Neural crest cell (in vitro differentiated cells): ENCODE measurements around the gene ZFR2. TPM values are rescaled to one million over a fixed set of nuclear protein-coding genes. Genes with fewer than 3 reads are reported as not detected.

Experiments used
- DNase-seq: peaks from one replicate; pipeline ENCODE4 v3.0.0; 2021; ENCODE audit warnings: low read depth, mixed read lengths, low spot score
- H3K27ac Mint-ChIP-seq: one replicate; pipeline ENCODE4 v1.8.0; 2021; ENCODE audit warnings: mild to moderate bottlenecking, mixed read lengths; ENCODE audit not compliant: unreplicated experiment
- H3K27me3 Mint-ChIP-seq: 2 replicates; pipeline ENCODE4 v1.8.0; 2021; ENCODE audit warnings: low read depth, mild to moderate bottlenecking, mixed read lengths
- H3K36me3 Mint-ChIP-seq: 2 replicates; pipeline ENCODE4 v1.8.0; 2021; ENCODE audit warnings: low read depth, mild to moderate bottlenecking, mixed read lengths
- H3K4me1 Mint-ChIP-seq: 2 replicates; pipeline ENCODE4 v1.8.0; 2021; ENCODE audit warnings: mixed read lengths
- H3K4me3 Mint-ChIP-seq: one replicate; pipeline ENCODE4 v1.8.0; 2021; ENCODE audit warnings: mild to moderate bottlenecking, mixed read lengths
- H3K9me3 Mint-ChIP-seq: 2 replicates; pipeline ENCODE4 v1.8.0; 2021; ENCODE audit warnings: mixed read lengths
- CTCF ChIP-seq: fragments of 200-600 bp; sonication (generic); conservative IDR thresholded peaks from 2 replicates; pipeline ENCODE4 v1.5.0; 2021; ENCODE audit warnings: antibody characterized with exemption, mild to moderate bottlenecking
- total RNA-seq: library from RNA; stranded (reverse); gene quantifications from 2 replicates; pipeline ENCODE4 v1.2.1, GENCODE V29; 2021

Gene ZFR2
- total RNA-seq, 1 donor from 2014 or later = 4.2 TPM

GRCh38 chr19:3830621-3831589 is 37.9 kb downstream of the ZFR2 start:
- Mint-ChIP-seq H3K27ac (no peak overlapping the region), H3K36me3 (no peaks in the 10 kb centered on the region), H3K4me1 (peaks cover 3% of the 10 kb centered on the region), H3K4me3 (no peak overlapping the region), H3K27me3 (no peaks in the 10 kb centered on the region), H3K9me3 (no peaks in the 10 kb centered on the region)
- TF ChIP-seq CTCF = no peak
- DNase-seq = no peak

GRCh38 chr19:3827306-3827705 is 41.5 kb downstream of the ZFR2 start:
- DNase-seq = no peak
- Mint-ChIP-seq H3K27ac (no peak overlapping the region), H3K4me3 (no peak overlapping the region), H3K27me3 (no peaks in the 10 kb centered on the region), H3K36me3 (no peaks in the 10 kb centered on the region), H3K9me3 (no peaks in the 10 kb centered on the region), H3K4me1 (no peaks in the 10 kb centered on the region)
- TF ChIP-seq CTCF = no peak

- H3K4me3 Mint-ChIP-seq = no peak overlapping the region
- H3K36me3 Mint-ChIP-seq = no peaks in the 10 kb centered on the region
Observed at GRCh38 chr19:3826163-3826562, 42.7 kb downstream of the ZFR2 start.

GRCh38 chr19:3825286-3825956 is 43.4 kb downstream of the ZFR2 start:
- no peak for DNase-seq
- Mint-ChIP-seq H3K27me3 (no peaks in the 10 kb centered on the region), H3K36me3 (no peaks in the 10 kb centered on the region), H3K4me3 (no peak overlapping the region), H3K4me1 (no peaks in the 10 kb centered on the region), H3K9me3 (no peaks in the 10 kb centered on the region), H3K27ac (no peak overlapping the region)
- TF ChIP-seq CTCF = no peak

More at GRCh38 chr19:3826163-3826562, 42.7 kb downstream of the ZFR2 start:
- DNase-seq = no peak
- no peaks in the 10 kb centered on the region for H3K9me3 Mint-ChIP-seq
- H3K27ac Mint-ChIP-seq = no peak overlapping the region
- no peaks in the 10 kb centered on the region for H3K4me1 Mint-ChIP-seq
- TF ChIP-seq CTCF = no peak
- H3K27me3 Mint-ChIP-seq = no peaks in the 10 kb centered on the region

- no peaks in the 10 kb centered on the region for H3K27me3 Mint-ChIP-seq
- H3K4me1 Mint-ChIP-seq = no peaks in the 10 kb centered on the region
- no peak for DNase-seq
- no peaks in the 10 kb centered on the region for H3K36me3 Mint-ChIP-seq
- TF ChIP-seq CTCF = no peak
- H3K4me3 Mint-ChIP-seq = no peak overlapping the region
- no peak overlapping the region for H3K27ac Mint-ChIP-seq
- no peaks in the 10 kb centered on the region for H3K9me3 Mint-ChIP-seq
Observed at GRCh38 chr19:3823350-3823713, 45.5 kb downstream of the ZFR2 start.
